Activated naive CD4-positive, alpha-beta T cell treated with anti-CD3 and anti-CD28 coated beads, Interleukin-2, amount 50 U/mL, for 16 hours (primary cell): Measurements from ENCODE around the gene MAML1.

Experiments used
- DNase-seq: peaks from one replicate; pipeline ENCODE4 v3.0.0-alpha.2; 2020

MAML1 gene

GRCh38 chr5:179824745-179825112 lies 92.1 kb downstream of the MAML1 start:
- no peak for DNase-seq

GRCh38 chr5:179825655-179826182 lies 93.1 kb downstream of the MAML1 start:
- DNase-seq, result no peak
